Activated gamma-delta T cell (primary cell): ENCODE results near the gene VWA3A.
"Not testable (repeated sequence)": the region's sequence is repeated elsewhere in the genome, so short reads cannot be mapped to it uniquely, and the experiment has no call there.

ENCODE experiments used
- DNase-seq: peaks from one replicate; lab custom pipeline; 2025; lab: John Stamatoyannopoulos, UW

The VWA3A gene

GRCh38 chr16:22139008-22139407 is 46.7 kb downstream of the VWA3A start:
- DNase-seq = no peak

DNA sequence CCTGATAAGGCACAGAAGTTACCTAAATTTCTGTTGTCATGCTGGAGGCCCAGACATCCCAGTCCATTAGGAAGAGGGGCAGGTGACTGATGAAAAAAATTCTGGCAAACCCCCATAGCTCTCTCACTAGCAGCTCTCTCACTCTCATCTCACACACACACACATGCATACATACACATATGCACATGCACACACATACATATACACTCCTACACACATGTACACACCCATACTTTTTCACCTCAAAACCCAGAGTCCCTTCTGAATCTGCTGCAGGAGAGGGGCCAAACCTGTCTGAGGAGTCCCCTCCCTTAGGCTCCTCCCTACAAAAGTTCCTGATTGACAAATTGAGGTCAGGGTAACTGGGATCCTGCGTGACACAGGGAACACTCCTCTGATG is 47.4 kb downstream of the VWA3A start:
- DNase-seq = no peak

- no peak for DNase-seq
Observed at GRCh38 chr16:22141767-22142166, 49.4 kb downstream of the VWA3A start.

- DNase-seq = no peak
Observed at GRCh38 chr16:22144520-22144919, 52.2 kb downstream of the VWA3A start.

GRCh38 chr16:22147853-22148252 is 55.5 kb downstream of the VWA3A start:
- no peak for DNase-seq

DNA sequence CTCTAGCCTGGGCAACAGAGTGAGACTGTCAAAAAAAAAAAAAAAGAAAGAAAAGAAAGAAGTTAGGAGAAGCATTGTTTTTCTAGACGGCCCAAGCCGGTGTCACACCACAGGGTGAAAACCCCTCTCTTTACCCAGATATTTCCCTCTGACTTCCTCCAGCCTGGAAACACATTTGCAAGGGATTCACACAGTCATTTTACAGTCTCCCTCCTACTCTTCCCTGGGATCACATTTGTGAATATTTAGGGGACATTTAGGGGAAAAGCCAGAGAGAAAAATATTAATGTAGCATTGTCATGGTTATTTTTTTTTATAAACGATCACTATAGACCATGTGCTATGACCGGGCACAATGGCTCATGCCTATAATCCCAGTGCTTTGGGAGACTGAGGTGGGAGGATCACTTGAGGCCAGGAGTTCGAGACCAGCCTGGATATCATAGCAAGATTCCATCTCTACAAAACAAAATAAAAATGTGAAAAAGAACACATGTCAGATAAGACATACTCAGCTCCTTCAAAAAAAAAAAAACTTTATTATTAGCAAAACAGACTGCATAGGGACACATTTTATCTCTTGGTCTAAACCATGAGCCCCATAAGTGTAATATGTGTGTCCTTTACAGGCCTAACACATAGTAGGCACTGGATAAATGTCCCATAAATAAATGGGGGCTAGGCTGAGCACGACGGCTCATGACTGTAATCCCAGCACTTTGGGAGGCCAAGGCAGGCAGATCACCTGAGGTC is 59.1 kb downstream of the VWA3A start:
- DNase-seq = no peak

- DNase-seq = no peak
Observed at GRCh38 chr16:22152316-22152715, 60.0 kb downstream of the VWA3A start.

DNA sequence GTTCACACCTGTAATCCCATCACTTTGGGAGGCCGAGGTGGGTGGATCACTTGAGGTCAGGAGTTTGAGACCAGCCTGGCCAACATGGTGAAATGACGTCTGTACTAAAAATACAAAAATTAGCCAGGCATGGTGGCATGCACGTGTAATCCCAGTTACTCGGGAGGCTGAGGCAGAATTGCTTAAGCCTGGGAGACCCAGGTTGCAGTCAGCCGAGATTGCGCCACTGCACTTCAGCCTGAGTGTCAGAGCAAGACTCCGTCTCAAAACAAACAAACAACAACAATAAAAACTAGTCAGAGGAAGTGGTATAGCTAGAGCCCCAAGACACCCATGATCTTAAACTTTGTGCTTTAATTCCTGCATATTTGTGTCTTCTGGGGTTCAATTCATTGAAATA is 60.7 kb downstream of the VWA3A start:
- not testable (repeated sequence) for DNase-seq

DNA sequence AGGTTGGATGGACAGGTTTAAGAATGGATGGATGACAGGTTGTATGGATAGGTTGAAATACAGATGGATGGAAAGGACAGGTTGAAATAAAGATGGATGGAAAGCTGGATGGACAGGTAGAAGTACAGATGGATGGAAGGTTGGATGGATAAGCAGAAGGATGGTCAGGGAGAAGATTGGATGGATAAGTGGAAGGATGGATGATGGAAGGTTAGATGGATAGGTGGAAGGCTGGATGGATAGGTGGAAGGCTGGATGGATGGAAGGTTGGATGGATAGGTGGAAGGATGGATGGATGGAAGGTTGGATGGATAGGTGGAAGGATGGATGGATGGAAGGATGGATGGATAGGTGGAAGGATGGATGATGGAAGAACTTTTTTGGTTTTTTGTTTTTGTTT is 69.1 kb downstream of the VWA3A start:
- no peak for DNase-seq

DNA sequence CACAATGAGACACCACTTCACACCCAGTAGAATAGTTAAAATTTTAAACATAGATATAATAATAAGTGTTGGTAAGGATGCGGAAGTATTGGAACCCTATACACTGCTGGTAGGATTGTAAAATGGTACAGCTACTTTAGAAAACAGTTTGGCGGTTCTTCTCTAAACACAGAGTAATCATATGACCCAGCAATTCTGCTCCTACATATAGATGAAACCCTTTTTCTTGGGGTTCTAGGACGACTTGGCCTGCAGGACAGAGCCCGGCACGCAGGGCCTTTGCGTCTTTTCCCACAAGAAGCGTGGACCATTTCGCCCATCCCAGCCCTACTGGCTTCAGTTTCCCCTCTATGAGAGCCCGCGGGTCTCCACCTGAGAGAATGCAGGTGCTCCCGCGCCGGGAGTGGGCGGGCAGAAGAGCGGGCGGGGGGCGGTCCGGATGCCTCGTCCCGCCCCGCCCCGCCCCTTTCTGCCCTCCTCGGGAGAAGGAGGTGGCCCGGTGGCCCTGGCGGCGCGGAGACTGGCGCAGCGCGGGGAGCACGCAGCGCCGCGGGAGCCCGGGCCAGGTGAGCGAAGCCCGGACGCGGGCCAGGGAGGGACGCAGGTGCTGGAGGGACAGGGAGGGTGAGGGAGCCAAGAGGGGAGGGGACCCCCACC is 69.8 kb downstream of the VWA3A start, which contains the start of gene SDR42E2:
TSS of gene SDR42E2 (plus strand) at position 508 of the 657 bp plus-strand sequence. CDS start 3,077 bp downstream, outside the sequence.
- DNase-seq = peak; percentile 16

- DNase-seq = no peak
Observed at GRCh38 chr16:22162656-22163009, 70.3 kb downstream of the VWA3A start.

GRCh38 chr16:22163806-22164205 is 71.5 kb downstream of the VWA3A start:
- DNase-seq = no peak

GRCh38 chr16:22164482-22164881 is 72.1 kb downstream of the VWA3A start:
- no peak for DNase-seq

DNA sequence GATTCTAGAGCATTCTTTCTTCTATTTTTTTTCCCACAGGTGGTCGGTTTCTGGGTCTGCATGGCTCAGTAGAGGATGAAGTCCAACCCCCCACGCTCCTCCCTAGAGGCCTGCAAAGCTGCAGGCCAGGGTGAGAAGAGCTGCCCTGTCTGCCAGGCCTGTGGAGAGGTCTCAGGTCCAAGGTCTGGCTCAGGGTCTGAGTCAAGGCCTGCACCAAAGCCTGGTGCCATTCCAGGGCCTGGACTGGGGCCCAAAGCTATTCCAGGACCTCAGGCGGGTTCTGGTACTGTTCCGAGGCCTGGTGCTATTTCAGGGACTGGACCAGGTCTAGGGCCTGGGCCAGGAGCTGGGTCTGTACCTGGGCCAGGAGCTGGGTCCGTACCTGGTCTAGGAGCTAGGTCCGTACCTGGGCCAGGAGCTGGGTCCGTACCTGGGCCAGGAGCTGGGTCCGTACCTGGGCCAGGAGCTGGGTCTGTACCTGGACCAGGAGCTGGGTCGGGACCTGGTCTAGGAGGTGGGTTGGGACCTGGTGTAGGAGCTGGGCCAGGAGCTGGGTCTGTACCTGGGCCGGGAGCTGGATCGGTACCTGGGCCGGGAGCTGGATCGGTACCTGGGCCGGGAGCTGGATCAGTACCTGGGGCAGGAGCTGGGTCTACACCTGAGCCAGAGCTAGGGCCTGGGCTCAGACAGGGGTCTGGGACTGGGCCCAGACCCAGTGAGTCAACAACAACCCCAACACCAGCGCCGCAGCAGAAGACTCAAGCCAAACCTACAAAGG is 73.4 kb downstream of the VWA3A start:
- no peak for DNase-seq

DNA sequence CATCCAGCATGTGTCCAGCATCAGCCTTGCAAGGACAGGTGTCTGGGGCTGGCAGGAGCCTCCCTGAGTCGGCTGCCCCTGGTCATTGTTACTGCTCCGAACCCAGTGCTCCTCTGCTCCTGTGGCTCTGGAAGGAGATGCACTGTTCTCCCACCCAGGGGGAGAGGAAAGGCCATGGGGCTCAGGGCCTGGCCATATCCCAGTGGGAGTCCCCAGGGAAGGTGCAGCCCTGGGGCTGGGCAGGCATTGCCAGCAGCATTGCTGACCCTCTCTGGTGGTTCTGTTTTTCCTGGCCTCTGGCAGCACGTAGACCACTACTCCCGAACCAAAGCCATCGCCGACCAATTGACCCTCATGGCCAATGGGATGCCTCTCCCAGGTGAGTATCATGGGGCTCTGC is 79.6 kb downstream of the VWA3A start:
- DNase-seq = no peak

DNA sequence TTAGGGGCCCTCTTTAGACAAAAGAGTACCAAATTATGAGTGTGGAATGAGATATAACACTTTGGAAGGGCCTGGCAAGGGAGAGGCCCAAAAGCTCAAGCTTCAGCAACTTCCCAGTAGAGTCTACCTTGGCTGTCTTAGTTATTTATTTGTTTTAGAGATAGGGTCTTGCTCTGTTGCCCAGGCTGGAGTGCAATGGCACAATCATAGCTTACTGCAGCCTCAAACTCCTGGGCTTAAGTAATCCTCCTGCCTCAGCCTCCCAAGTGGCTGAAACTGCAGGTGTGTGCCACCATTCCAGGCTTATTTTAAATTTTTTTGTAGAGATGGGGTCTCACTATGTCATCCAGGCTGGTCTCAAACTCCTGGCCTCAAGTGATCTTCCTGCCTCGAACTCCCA is 80.3 kb downstream of the VWA3A start:
- DNase-seq = not testable (repeated sequence)

GRCh38 chr16:22174642-22175041 is 82.3 kb downstream of the VWA3A start:
- no peak for DNase-seq

- no peak for DNase-seq
Observed at GRCh38 chr16:22177968-22178930, 85.9 kb downstream of the VWA3A start.

DNA sequence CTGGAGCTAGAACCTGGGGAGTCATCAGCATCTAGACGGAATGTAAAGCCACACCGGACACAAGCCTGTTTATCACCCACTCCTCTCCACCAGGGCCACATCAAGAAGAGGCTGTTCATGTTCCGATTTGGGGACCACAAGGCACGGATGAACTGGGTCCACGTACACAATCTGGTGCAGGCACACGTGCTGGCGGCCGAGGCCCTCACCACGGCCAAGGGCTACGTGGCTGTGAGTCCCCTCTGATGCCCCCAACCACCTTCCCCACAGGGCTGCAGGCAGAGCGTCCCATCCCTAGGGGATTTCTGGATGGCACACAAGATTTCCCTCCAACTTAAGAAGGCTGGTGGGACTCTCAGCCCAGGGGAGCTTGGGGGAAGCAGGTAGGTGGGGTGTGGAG is 89.1 kb downstream of the VWA3A start:
- no peak for DNase-seq

DNA sequence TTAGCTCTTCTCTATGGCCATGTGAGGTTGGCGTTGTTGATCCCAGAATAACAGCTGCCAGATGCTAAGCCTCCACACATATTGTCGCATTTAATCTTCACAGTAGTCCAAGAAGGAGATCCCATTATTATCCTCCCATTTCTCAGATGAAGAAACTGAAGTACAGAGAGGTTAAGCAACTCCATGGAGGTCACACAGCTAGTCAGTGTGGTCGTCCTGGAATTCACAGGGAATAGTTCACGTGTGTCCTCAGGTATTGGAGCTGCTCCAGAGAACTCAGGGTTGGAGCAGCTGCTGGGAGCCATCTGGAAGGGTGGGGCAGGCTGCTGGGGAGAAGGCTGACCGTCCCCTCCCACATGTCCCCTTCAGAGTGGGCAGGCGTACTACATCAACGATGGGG is 89.5 kb downstream of the VWA3A start:
- DNase-seq = no peak

DNA sequence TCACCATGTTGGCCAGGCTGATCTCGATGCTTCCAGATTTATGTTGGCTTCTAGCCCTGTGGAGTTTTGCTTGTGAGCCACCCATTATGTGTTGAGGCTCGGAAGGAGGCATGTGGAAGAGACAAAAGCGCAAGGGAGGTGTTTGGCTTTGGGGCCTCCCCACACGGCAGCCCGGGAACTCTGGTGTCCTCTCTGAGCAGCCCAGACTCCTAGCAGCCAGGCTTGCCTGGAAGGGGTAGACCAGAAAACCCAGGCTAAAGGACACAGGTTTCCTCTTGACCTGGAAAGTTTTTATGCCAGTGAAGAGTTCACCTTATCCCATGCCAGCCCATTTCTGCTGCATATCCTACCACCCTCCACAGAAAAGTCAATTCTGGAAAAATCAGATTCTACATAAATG is 91.0 kb downstream of the VWA3A start:
- DNase-seq = no peak
